ENCODE data around the gene STON2.
A peak's percentile ranks its signal among the peaks of the same experiment; 100 is the strongest.
"Not testable (repeated sequence)": the region's sequence is repeated elsewhere in the genome, so short reads cannot be mapped to it uniquely, and the experiment has no call there.

Gene STON2

GRCh38 chr14:81400202-81400678 lies at the start of gene STON2:
Gene STON2 (minus strand): TSS chr14:81400324. CDS start chr14:81398382, 1,942 bp downstream.
- DNase-seq = no peak

- DNase-seq = no peak
These were observed 49.5 kb upstream of the STON2 start for GRCh38 chr14:81449576-81449975.

GRCh38 chr14:81449114-81449513 lies 49.0 kb upstream of the STON2 start:
- DNase-seq = no peak

- DNase-seq = no peak
These were observed 47.1 kb upstream of the STON2 start for GRCh38 chr14:81447021-81447764.

GRCh38 chr14:81446279-81447007 lies 46.3 kb upstream of the STON2 start:
- DNase-seq = no peak

GRCh38 chr14:81441626-81442134 lies 41.6 kb upstream of the STON2 start:
- DNase-seq = no peak

- no peak for DNase-seq
These were observed 39.9 kb upstream of the STON2 start for GRCh38 chr14:81440041-81440440.

GRCh38 chr14:81437244-81437643 lies 37.1 kb upstream of the STON2 start:
- no peak for DNase-seq

- peak; percentile 74 for DNase-seq
These were observed 36.4 kb upstream of the STON2 start for GRCh38 chr14:81436296-81437138.

GRCh38 chr14:81435391-81436295 lies 35.5 kb upstream of the STON2 start:
- DNase-seq = no peak

- no peak for DNase-seq
These were observed 34.9 kb upstream of the STON2 start for GRCh38 chr14:81435048-81435390.

- no peak for DNase-seq
These were observed 34.1 kb upstream of the STON2 start for GRCh38 chr14:81434230-81434629.

- no peak for DNase-seq
These were observed 33.3 kb upstream of the STON2 start for GRCh38 chr14:81433378-81433777.

- no peak for DNase-seq
These were observed 32.1 kb upstream of the STON2 start for GRCh38 chr14:81432219-81432661.

GRCh38 chr14:81430235-81430634 lies 30.1 kb upstream of the STON2 start:
- DNase-seq = no peak

GRCh38 chr14:81429749-81430148 lies 29.6 kb upstream of the STON2 start:
- not testable (repeated sequence) for DNase-seq

GRCh38 chr14:81429028-81429427 lies 28.9 kb upstream of the STON2 start:
- DNase-seq = no peak

- no peak for DNase-seq
These were observed 27.4 kb upstream of the STON2 start for GRCh38 chr14:81427348-81428058.

- DNase-seq = no peak
These were observed 23.4 kb upstream of the STON2 start for GRCh38 chr14:81423504-81423903.

- no peak for DNase-seq
These were observed 18.1 kb upstream of the STON2 start for GRCh38 chr14:81418057-81418790.

- no peak for DNase-seq
These were observed 16.9 kb upstream of the STON2 start for GRCh38 chr14:81416981-81417380.
